Gastroesophageal sphincter (tissue), 4 donors: ENCODE data around the gene WDR88. TPM values are rescaled to one million over a fixed set of nuclear protein-coding genes. Genes with fewer than 3 reads are reported as not detected.

Experiments
- ATAC-seq: fragments of 150-250 bp; one replicate; pipeline ENCODE4 v1.9.1; 2016; ENCODE audit warnings: mild to moderate bottlenecking, moderate library complexity
- H3K27ac ChIP-seq, 4 donors: fragments of 200-600 bp; sonication (generic) in 3 of 4; 1 replicate in 3 of 4; 2 replicates in 1 of 4; pipeline ENCODE4 v1.5.1; 2016 to 2019
- H3K27me3 ChIP-seq: fragments of 200-600 bp; sonication (generic); one replicate; pipeline ENCODE4 v1.5.1; 2019
- H3K36me3 ChIP-seq, 2 donors: fragments of 200-600 bp; sonication (generic); one replicate each; pipeline ENCODE4 v1.5.1; 2019; ENCODE audit warnings: control low read depth in 1 of 2
- H3K4me1 ChIP-seq, 3 donors: fragments of 200-600 bp; sonication (generic); 1 replicate in 2 of 3; 2 replicates in 1 of 3; pipeline ENCODE4 v1.5.1; 2016 to 2019; ENCODE audit warnings: control low read depth in 2 of 3
- H3K4me3 ChIP-seq, 2 donors: fragments of 200-600 bp; sonication (generic); one replicate each; pipeline ENCODE4 v1.5.1; 2019; ENCODE audit warnings: mild to moderate bottlenecking in 1 of 2, moderate library complexity in 1 of 2
- H3K9me3 ChIP-seq, 3 donors: fragments of 200-600 bp; sonication (generic); one replicate each; pipeline ENCODE4 v1.5.1; 2017 to 2019; ENCODE audit warnings: control low read depth in 2 of 3
- CTCF ChIP-seq, 4 experiments: fragments of 200-600 bp in 2 of 4; fragments of 450-650 bp in 2 of 4; sonication (generic) in 1 of 4; IDR thresholded peaks; one replicate each; pipeline ENCODE4 v1.5.1; 2017 to 2019; ENCODE audit warnings: antibody characterized with exemption in 4 of 4, mild to moderate bottlenecking in 2 of 4, moderate library complexity in 2 of 4
- EP300 ChIP-seq: sonication (generic); formaldehyde crosslinking; IDR thresholded peaks from one replicate; pipeline ENCODE4 v1.6.1; 2017; ENCODE audit warnings: antibody characterized with exemption, mild to moderate bottlenecking
- POLR2A ChIP-seq, 2 donors: fragments of 450-650 bp; IDR thresholded peaks; one replicate each; pipeline ENCODE4 v1.6.1; 2017; ENCODE audit warnings: antibody characterized with exemption in 2 of 2, mild to moderate bottlenecking in 2 of 2, moderate library complexity in 1 of 2
- POLR2AphosphoS5 ChIP-seq: sonication (generic); formaldehyde crosslinking; IDR thresholded peaks from one replicate; pipeline ENCODE4 v1.6.1; 2017; ENCODE audit warnings: antibody characterized with exemption
- WGBS, 2 donors: methylation state at CpG; one replicate each; pipeline ENCODE4 v1.1.5; 2018; ENCODE audit warnings: low coverage in 1 of 2; 5-methylcytosine and 5-hydroxymethylcytosine counted together
- total RNA-seq, 4 donors: library from RNA; depleted of rRNA; stranded (reverse); fragments of >200 nt; gene quantifications; one replicate each; pipeline ENCODE4 v1.1.0, GENCODE V29; 2016

WDR88 gene
- total RNA-seq, 4 donors from 2014 or later: not detected

DNA sequence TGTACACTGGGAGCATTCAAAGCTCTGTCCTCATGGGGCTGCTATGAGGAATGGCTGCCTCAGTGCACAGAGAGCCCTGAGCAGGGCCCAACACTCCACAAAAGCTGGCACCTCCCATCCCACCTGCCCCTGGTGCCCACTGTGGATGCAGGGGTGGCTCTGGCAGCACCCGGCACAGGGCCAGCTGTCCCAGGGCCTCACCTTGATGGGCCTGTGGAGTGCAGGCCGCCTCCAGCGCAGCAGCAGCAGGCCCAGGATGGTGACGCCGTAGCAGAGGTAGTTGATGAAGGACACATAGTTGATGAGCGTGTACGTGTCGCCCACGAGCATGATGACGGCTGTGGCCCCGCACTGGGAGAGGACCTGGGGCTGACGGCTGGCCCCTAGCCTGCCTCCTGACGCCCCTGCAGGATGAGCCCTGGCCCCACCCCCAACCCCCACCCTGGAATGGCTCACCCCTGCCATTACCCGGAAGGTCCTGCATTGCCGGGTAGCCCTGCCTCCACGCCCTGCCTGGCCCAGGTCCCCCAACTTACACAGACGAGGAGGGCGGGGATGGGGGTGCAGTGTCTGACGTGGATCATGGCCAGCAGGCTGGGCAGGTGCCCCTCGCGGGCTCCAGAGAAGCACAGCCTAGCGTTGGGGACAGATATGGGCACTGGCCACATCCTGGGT, 78.5 kb downstream of the WDR88 start:
- ATAC-seq: no peak
- Histone ChIP-seq H3K27ac (no peak overlapping the region), H3K27me3 (peaks cover 5% of the 10 kb centered on the region), H3K4me1 (no peaks in the 10 kb centered on the region), H3K9me3 (no peaks in the 10 kb centered on the region), H3K4me3 (no peak overlapping the region), H3K36me3 (peaks cover 0 to 24% of the 10 kb centered on the region in 2 donors)
- WGBS, 2 donors: 50% methylated on average over 2 of the region's 22 CpGs; no CpG with 5 or more reads in 1 of the 2 donors
- TF ChIP-seq EP300: no peak
- no peak for TF ChIP-seq POLR2AphosphoS5
- TF ChIP-seq POLR2A (IDR thresholded peaks at IDR 0.05): no peak
- TF ChIP-seq CTCF (IDR thresholded peaks at IDR 0.05): no peak

GRCh38 chr19:33211794-33212435, 80.0 kb downstream of the WDR88 start:
- Histone ChIP-seq H3K4me3 (no peak overlapping the region), H3K27me3 (peaks cover 13% of the 10 kb centered on the region), H3K4me1 (no peaks in the 10 kb centered on the region), H3K27ac (no peak overlapping the region), H3K36me3 (peaks cover 0 to 9% of the 10 kb centered on the region in 2 donors), H3K9me3 (no peaks in the 10 kb centered on the region)
- WGBS, 2 donors: 60 to 80% methylated on average over 1 to 5 of the region's 17 CpGs
- TF ChIP-seq EP300 (no peak), POLR2AphosphoS5 (no peak), CTCF (IDR thresholded peaks at IDR 0.05) (no peak), POLR2A (IDR thresholded peaks at IDR 0.05) (no peak)
- ATAC-seq: no peak

GRCh38 chr19:33212436-33213172, 80.7 kb downstream of the WDR88 start:
- Histone ChIP-seq H3K36me3 (peaks cover 0 to 2% of the 10 kb centered on the region in 2 donors), H3K27me3 (peaks cover 13% of the 10 kb centered on the region), H3K4me3 (no peak overlapping the region), H3K4me1 (no peaks in the 10 kb centered on the region), H3K27ac (no peak overlapping the region), H3K9me3 (no peaks in the 10 kb centered on the region)
- 80 to 88% methylated on average over 4 to 11 of the region's 30 CpGs for WGBS, 2 donors
- TF ChIP-seq POLR2A (IDR thresholded peaks at IDR 0.05) (no peak), POLR2AphosphoS5 (no peak), CTCF (IDR thresholded peaks at IDR 0.05) (no peak), EP300 (no peak)
- no peak for ATAC-seq

DNA sequence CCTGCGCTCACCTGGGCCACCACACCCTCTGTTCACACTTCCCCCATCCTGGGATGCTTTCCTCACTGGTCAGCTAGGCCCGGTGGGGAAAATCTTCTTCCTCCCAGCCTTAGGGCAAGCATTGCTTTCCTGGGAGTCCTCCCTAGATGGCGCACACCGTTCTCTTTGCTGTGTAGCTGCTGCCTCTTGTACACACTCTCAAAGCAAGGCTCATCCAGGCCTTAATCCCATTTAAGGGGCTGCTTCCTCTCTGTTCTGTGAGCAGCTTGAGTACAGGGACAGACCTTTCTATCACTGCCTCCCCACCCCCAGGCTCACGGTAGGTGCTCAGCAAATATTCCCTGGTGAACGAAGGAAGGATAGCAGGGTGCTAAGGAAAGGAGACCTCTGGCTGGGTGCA, 82.7 kb downstream of the WDR88 start:
- no peaks in the 10 kb centered on the region for H3K4me1 ChIP-seq
- H3K4me3 ChIP-seq: no peak overlapping the region
- ATAC-seq: no peak
- H3K36me3 ChIP-seq: no peaks in the 10 kb centered on the region
- 35% methylated on average over 4 of the region's 6 CpGs; no CpG with 5 or more reads in 1 of the 2 donors for WGBS, 2 donors
- no peaks in the 10 kb centered on the region for H3K9me3 ChIP-seq
- H3K27me3 ChIP-seq: peaks cover 24% of the 10 kb centered on the region
- TF ChIP-seq POLR2AphosphoS5 (no peak), CTCF (IDR thresholded peaks at IDR 0.05) (no peak), EP300 (no peak), POLR2A (IDR thresholded peaks at IDR 0.05) (no peak)
- H3K27ac ChIP-seq: no peak overlapping the region
